Posterior cingulate gyrus (tissue), 11 donors: Measurements from ENCODE around the gene SLC34A1.
"Not testable (repeated sequence)": the region's sequence is repeated elsewhere in the genome, so short reads cannot be mapped to it uniquely, and the experiment has no call there.

Source experiments
- DNase-seq, 10 donors: peaks; one replicate each; pipeline versions ENCODE4 v3.0.0 to v3.0.0-alpha.2; 2020 to 2021; ENCODE audit warnings: mixed read lengths in 3 of 10
- intact Hi-C: fragments of 100-400 bp; cut with DNase I; formaldehyde crosslinking; loops from one replicate; pipeline ENCODE4 v1.15.1; 2023

SLC34A1 gene

DNA sequence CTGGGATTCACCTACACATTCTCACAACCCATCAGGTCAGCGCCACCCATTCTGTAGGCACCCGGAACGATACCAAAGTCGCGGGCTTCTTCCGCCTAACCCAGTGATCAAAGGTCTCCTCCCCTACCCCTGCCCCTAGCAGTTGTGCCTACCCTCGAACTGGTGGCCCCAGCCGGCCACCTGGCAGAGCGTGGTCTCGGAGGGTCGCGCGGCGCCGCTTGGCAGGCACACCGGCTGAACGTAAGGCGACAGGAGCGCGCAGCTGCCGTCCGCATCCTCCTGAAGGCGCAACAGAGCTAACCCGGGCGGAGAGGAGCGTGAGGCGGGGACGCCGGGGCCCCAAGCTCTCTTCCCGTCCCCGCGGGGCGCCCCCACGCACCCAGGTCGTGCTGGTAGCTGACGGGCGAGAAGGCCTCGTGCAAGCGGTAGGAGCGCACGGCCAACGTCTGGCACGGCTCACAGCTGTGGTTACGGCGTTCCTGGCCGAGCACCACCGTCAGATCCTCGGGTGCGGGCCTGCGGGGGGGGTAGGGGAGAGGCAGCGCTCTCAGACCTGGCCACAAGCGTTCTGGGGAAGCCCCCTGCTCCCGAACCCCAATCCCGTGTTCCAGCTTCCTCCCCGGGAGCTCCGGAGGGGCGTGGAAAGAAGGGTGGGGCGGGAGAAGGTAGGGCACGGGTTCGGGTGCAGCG, 19.0 kb downstream of the SLC34A1 start:
- intact Hi-C loops = loop anchor here (2.0 to 5.0 kb wide), 2 partner anchors 44 to 94 kb away; partner anchors contain the start of genes PDLIM7 and PRR7
- DNase-seq = peak in 3 of 10 donors; percentile 35 to 82 (median 76)

DNA sequence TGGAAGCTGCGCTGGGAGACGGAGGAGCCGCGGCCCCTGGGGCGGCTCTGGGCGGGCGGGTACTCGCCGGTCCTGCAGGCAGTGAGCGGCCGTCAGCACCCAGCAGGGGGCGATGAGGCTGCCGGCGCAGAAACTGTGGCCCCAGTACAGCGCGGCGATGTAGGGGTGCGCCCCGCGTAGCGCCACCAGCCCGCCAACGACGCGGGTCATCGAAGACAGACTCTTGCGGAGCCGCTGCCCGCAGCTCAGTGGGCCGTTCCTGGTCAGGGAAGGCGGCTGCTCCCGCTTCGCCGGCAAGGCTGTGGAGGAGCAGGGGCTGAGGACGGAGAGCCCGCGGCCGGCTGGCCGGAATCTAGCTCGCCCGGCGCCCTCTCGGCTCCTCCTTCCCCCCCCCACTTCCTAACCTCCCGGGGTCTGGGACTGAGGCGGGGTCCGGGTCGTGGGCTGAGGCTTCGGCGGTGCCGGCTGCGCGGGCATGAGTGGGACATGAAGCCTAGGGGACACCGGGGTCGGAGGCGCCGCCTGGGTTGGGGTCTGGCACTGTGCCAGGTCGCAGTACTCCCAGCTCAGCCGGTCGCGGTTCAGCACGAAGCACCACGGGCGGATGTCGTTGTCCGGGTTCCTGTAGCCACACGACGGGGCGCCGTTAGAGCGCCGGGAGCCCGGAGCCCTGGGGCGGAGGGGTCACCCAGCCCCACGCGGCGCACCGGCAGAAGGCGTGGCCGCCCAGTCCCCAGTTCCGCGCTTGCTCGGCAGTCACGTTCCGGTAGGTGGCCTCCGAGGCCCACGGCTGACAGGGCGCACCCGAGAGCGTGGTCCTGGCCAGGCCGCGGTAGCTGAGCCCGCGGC, 19.8 kb downstream of the SLC34A1 start:
- peak; percentile 59 to 96 (median 76) for DNase-seq
- intact Hi-C loops = loop anchor here (1.0 to 5.0 kb wide), 4 partner anchors 23 to 93 kb away; partner anchors contain the start of genes GRK6, PDLIM7 and PRR7

DNA sequence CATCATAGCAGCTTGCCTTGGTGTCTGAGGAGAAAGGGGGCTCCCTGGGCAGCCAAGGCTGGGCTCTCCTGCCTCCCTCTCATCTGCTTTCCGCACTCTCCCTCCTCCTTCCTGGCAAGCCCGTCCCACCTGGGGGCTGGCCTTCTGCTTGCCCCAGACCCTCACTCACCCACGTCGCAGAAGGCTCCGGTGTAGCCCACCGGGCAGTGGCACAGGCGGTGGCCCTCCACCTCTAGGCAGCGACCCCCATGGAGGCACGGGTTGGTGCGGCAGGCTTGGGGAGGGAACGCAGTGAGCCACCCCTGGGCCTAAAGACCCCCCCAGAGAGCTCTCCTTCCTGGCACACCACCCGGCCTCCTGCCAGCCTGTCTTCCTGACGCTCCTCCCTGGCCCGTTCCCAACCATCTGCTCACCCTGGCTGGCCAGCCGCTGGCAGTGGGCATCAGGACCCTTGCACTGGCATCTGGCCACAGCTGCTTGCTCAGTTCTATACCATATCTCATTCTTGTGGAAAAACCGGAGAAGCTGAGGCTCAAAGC, 20.5 kb downstream of the SLC34A1 start:
- peak in 1 of 10 donors; percentile 81 for DNase-seq
- intact Hi-C loops = loop anchor here (1.0 to 5.0 kb wide), 3 partner anchors 22 to 93 kb away; partner anchors contain the start of genes GRK6 and PDLIM7

DNA sequence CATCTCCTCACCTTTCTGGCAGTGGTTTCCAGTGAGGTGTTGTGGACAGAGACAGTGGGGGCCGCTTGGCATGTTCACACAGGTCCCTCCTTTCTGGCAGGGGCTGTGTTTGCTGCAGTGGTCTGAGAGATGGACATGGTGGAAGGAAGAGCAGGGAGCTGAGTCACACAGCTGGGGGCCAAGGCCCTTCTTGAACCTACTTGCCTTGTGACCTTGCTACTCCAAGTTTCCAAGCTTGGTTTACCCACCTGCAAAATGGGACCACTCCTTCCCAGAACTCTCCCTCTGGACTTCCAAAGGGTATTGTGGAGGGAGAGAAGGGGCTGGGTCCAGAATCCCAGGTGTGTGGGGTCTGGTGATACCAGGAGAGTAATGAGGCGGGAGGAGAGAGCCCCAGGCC, 21.1 kb downstream of the SLC34A1 start:
- intact Hi-C loops = loop anchor here (2.0 kb wide), 1 partner anchor 21 kb away; the partner anchor contains the start of gene GRK6
- no peak for DNase-seq

DNA sequence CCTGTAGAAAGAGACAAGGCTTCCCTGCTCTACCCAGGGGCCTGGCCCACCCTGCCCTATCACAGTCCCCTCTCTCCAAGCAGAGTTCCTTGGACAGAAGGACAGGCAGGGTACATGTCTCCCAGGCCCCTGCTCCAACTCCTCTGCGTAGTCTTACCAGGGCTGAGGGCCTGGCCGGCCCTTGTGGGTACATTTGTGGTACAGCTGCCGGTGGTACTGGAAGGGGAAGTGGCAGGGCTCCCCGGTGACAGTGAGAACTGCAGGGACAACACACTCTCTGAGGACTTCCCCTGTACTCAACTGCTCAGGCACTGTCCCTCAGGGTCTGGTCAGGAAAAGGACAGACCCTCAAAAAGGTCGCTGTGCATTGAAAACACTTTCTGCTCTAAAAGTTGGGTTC, 21.6 kb downstream of the SLC34A1 start:
- intact Hi-C loops = loop anchor here (2.0 kb wide), 1 partner anchor 21 kb away; the partner anchor contains the start of gene GRK6

DNA sequence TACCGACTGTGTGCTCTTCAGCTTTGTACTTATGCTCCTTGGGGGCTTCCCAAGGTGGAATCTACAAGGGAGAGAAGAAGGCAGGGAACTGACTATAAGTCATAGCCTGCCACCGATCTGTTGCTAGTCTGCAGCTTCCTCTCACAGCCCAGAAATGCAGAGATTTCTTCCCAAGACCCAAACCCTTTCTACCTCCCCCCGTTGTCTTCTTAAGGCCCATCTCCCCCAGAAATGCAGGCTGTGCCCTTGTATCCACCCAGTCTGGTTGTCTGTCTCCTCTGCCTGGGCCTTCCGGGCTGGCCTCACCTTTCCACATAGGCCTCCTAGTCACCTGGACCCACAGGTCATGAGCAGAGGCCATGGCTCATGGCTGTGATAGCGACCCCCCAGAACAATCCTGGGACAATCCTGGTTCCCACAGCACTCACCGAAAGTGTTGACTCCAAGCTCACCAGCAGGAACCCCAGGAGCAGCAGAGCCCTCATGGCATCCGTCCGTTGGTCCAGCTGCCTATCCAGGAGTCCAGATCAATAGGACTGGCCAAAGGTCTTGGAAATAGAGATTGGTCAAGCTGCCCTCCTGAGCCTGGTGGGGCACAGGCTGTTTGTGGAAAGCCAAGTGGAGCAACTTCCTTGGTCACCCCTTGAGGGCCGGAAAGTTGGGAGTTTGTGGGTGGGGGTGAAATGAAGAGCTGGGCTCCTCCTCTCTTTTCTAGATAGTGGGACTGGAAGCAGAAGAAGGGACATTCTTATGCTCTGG, 25.0 kb downstream of the SLC34A1 start, which contains the start of gene F12:
TSS of gene F12 (minus strand) at position 522 of the 759 bp plus-strand sequence. CDS start at position 485, 37 bp downstream.
- peak in 1 of 10 donors; percentile 77 for DNase-seq
- intact Hi-C loops = no loop called here

More for the DNA sequence above, 21.6 kb downstream of the SLC34A1 start:
- peak in 1 of 10 donors; percentile 80 for DNase-seq

DNA sequence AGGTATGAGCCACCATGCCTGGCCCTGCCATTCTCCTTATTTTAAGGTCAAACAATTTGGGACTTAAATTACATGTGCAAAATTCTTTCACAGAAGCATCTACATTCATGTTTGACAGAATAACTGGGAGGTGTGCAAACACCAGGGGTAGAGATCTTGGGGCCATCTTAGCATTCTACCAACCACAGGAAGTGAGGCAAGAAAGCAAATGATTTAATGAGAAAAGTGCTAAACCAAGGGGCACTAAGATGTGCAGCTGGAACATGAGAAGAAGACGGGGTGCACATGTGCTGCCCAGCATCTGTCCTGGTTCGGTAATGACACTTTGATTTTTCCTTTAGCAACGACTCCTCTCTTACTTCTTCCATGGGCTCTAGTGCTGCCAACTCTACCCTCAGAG, 26.3 kb downstream of the SLC34A1 start:
- DNase-seq = no peak
- intact Hi-C loops = no loop called here

DNA sequence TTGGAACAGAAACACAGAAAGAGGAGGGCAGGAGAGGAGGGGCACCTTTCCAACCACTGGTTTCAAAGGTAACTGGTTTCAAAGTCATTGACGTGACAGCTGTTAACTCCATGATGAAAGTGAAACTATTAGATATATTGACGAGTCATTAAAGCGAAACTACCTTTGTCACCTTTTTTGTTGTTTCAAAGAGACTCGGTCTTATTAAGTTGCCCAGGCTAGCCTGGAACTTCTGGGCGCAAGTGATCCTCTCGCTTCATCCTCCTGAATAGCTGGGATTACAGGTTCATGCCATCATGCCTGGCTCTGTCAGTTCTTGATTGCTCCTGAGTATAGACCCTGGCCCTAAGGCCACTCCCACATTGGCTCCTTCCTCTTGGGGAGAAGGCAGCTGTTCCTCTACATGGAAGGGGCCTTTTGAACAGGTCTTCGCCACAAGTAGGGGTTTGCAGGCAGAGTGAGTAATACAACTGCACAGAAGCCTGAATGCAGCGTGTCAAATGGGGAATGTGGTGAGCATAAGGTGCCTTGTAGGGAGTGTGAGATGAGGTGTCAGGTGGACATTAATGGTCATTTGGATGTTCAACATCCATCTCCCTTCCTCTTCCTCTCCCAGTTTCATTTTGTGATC, 28.5 kb downstream of the SLC34A1 start:
- DNase-seq = no peak
- intact Hi-C loops = no loop called here

DNA sequence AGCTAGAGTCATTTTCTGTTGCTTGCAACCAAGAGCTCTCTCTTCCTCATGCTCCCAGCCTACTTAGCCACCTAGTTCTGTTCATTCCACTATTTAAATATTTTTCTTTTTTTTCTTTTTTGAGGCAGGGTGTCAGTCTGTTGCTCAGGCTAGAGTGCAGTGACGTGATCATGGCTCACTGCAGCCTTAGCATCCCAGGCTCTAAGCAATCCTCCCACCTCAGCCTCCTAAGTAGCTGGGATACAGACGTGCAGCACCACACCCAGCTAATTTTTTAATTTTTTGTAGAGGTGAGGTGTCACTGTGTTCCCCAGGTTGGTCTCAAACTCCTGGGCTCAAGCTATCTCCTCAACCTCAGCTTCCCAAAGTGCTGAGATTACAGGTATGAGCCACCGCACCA, 30.2 kb downstream of the SLC34A1 start:
- no peak for DNase-seq
- intact Hi-C loops = no loop called here

DNA sequence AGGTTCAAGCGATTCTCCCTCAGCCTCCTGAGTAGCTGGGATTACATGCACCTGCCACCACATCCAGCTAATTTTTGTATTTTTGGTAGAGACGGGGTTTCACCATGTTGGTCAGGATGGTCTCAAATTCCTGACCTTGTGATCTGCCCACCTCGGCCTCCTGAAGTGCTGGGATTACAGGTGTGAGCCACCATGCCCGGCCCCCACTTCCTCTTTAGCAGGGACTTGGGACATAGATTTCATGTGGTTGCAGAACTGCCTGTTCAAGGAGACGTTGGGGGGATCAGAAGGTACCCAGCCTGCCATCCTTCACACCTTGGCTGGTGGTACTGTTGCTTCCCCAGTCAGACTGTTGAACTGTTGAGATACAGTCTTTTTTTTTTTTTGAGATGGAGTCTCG, 32.8 kb downstream of the SLC34A1 start:
- intact Hi-C loops, DNase-seq: not testable (repeated sequence)

DNA sequence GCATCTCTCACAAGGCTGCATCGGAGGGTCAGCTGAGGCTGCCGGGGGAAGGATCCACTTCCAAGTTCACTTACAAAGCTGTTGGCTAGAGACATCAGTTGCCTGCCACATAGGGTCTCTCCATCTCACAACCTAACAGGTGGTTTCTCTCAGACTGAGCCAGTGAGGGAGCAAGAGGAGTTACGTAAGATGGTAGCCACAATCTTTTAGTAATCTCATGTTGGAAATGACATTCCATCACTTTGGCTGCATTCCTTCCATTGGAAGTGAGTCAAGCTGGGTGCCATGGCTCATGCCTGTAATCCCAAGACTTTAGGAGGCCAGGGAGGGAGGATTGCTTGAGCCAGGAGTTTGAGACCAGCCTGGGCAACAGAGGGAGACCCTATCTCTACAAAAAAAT, 34.8 kb downstream of the SLC34A1 start:
- DNase-seq = no peak
- intact Hi-C loops = no loop called here

DNA sequence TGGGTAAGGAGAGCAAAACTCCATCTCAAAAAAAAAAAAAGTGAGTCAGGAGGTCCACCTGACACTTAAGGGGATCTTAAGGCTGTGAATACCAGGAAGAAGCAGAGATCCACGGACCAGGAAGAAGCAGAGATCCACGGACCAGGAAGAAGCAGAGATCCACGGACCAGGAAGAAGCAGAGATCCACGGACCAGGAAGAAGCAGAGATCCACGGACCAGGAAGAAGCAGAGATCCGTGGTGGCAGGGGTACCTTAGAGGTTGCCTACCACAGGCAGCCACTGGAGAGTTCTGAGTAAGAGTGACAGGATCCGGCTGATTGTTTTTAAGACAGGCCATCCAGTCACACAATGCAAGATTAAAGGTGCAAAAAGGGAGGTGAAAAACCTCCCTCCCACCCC, 36.2 kb downstream of the SLC34A1 start:
- DNase-seq, intact Hi-C loops: not testable (repeated sequence)

DNA sequence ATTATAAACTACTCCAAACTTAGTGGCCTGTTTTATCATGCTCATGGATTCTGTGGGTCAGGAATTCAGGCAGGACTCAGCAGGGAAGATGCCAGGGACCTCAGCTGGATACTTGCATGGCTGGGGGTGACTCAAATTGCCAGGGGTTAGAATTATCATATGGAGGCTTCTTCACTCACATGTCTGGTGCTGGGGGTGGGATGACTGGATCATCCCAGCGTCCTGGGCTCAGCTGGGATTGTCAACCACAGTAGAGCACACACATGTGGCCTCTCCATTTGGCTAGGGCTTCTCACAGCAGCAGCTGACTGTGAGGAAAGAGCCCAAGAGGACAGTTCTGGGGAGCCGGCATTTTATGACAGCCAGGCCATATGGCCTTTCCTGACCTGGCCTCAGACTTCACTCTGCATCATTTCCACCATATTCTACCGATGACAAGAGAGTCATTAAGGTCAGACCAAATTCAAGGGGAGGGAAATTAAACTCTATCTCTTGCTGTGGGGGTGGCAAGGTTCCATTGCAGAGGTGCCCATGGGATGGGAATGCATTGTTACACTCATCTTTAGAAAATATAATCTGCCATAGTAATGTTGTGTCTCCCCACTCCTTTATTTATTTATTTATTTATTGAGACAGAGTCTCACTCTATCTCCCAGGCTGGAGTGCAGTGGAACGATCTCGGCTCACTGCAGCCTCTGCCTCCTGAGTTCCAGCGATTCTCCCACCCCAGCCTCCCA, 37.0 kb downstream of the SLC34A1 start:
- intact Hi-C loops = no loop called here
- DNase-seq = no peak

DNA sequence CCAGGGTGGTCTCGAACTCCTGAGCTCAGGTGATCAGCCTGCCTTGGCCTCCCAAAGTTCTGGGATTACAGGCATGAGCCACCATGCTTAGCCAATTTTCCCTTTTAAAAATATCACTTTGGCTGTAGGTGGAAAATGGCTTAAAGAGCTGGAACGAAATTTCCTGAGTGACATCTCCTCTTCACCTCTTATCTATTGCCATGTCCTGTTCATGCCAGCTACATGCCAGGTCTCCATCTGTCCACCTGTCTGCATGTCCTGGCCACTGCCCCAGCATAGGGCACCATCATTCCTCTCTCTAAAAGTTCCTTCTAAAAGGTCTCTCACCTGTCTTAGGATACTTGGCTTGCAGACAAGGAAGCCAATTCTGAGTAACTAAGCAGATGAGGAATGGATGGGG, 39.4 kb downstream of the SLC34A1 start:
- no peak for DNase-seq
- intact Hi-C loops = no loop called here

DNA sequence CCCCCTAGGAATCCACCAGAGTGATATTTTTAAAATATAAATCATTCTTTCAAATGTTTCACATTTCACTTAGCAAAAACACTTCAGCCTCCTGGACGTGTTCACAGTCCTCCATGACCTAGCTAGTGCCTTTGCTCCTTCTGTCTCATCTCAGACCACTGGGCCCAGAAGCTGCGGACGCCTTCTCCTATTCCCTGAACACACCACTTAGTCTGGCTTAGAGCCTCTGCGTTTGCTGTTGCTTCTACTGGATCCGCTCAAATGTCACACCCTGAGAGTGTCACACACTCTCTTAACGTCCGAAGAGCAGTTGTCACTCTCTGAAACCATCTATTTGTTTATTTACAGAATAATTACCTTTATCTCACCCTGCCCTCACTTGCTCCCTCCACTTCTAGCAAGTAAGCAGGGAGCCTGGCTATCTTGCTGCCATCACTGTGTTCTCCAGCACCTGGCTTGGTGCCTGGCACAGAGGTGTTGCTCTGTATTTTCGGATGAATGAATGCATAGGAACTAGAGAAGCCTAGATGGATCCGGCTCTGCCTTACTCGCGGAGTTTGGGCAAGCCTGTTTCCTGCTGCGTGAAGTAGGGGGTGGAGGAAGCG, 41.1 kb downstream of the SLC34A1 start:
- DNase-seq = peak in 1 of 10 donors; percentile 86
- intact Hi-C loops = no loop called here

DNA sequence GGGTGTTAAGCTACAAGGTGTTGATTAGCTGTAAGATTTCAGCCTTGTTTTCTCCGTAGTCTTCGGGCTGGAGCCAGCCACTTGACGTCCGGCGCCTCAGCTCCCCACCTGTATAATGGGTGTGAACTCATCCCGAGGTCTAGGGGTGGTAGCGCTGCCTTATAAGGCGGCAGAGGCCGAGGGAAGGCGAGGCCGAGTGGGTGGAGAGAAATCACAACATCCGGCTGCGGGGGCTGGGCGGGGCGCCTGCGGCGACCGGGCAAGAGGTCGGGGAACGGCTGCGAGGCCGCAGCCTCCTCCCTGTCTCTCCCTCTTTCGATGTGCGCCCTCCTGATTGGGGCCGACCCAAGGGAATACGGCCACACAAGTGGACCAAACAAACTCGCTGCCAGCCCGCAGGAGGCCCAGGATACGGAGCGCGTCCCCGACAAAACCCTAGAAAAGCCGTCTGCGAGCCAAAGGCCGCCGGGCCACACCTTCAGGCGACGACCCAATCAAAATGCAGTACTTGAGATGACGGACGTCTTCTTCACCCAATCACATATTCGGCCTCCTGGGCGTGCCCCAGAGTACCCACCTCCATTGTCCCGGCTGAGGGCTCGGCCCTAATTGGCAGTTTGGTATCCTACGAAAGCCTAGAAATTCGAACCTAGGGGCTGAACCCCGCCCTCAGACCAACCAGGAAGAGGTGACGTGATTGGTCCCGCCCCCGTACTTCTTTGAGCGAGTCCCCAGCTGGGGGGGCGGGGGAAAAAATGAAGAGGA, 41.7 kb downstream of the SLC34A1 start:
- DNase-seq = peak; percentile 99 to 100 (median 100)
- intact Hi-C loops = loop anchor here (2.0 kb wide), 2 partner anchors 21 to 29 kb away; no protein-coding TSS in a partner anchor

DNA sequence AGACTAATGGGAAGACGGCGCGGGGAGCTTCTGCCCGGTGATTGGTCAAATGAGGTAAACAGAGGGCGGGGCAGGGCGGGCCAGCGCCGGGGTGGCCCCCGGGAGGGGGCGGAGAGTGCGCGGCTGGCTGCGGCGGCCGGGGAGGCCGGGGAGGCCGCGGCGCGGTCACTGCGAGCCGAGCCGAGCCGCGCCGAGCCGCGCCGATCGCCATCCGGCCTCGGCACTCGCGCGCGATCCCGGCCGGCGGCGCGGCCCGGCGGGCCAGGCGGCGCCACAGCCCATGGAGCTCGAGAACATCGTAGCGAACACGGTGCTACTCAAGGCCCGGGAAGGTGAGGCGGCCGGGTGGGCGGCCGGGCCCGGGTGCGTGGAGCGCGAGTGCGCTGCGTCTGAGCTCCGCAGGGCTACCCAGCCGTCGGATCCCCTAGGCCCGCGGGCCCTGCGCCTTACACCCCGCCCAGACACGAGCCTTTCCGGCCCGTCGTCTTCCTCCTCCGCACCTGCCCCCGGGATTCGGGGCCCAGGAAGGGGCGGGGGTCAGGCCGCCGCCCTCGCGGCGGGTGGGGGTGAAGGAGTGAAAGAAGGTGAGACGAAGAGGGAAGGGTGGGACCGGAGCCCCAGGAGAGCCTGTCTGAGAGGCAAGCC, 42.5 kb downstream of the SLC34A1 start, which contains the start of gene GRK6:
TSS of gene GRK6 (plus strand) at position 111 of the 645 bp plus-strand sequence. CDS start at position 281, 170 bp downstream.
- intact Hi-C loops = loop anchor here (2.0 kb wide), 2 partner anchors 22 to 28 kb away; no protein-coding TSS in a partner anchor
- DNase-seq = peak in 2 of 10 donors; percentile 84 to 89
